OCI-LY7 (cell line): ENCODE measurements around the gene SMYD4. TPM values are rescaled to one million over a fixed set of nuclear protein-coding genes. Genes with fewer than 3 reads are reported as not detected.

Experiments used
- BruUV-seq: library from RNA; stranded (reverse); fragments of 400-500 nt; replicated peaks from 2 replicates; lab custom pipeline; 2021; lab: Mats Ljungman, UMichigan
- CTCF ChIA-PET: fragments of 300-600 bp; sonication (Branson Sonifier 250); formaldehyde crosslinking; loops from one replicate; lab custom pipeline; 2022; ENCODE audit warnings: antibody characterized with exemption; ENCODE audit not compliant: unreplicated experiment; lab: Charles Lee
- POLR2A ChIA-PET: fragments of 300-600 bp; sonication (Branson Sonifier 250); formaldehyde crosslinking; loops from one replicate; lab custom pipeline; 2022; ENCODE audit warnings: antibody characterized with exemption; lab: Charles Lee
- DNase-seq: peaks from one replicate; pipeline ENCODE4 v3.0.0-alpha.2; 2015; ENCODE audit warnings: low spot score
- H2AFZ ChIP-seq: fragments of 200-600 bp; sonication (generic), shearing (Covaris generic); 2 replicates; pipeline ENCODE4 v1.6.1; 2014; ENCODE audit warnings: mild to moderate bottlenecking, antibody characterized with exemption, low read length, moderate library complexity
- H3K27ac ChIP-seq: fragments of 200-600 bp; sonication (generic); 2 replicates; pipeline ENCODE4 v1.5.1; 2014; ENCODE audit warnings: mixed run types, low read depth, mild to moderate bottlenecking, moderate library complexity, low read length, inconsistent platforms; ENCODE audit not compliant: poor library complexity, severe bottlenecking
- H3K36me3 ChIP-seq: fragments of 200-600 bp; sonication (generic); 2 replicates; pipeline ENCODE4 v1.6.1; 2014; ENCODE audit warnings: mild to moderate bottlenecking, antibody characterized with exemption, low read length, moderate library complexity, mixed read lengths; ENCODE audit not compliant: insufficient read depth
- H3K4me1 ChIP-seq: fragments of 200-600 bp; sonication (generic); 2 replicates; pipeline ENCODE4 v1.5.1; 2014; ENCODE audit warnings: mild to moderate bottlenecking, low read length; ENCODE audit not compliant: insufficient read depth, poor library complexity, severe bottlenecking
- H3K4me2 ChIP-seq: fragments of 200-600 bp; sonication (generic); 2 replicates; pipeline ENCODE4 v1.6.1; 2014; ENCODE audit warnings: mild to moderate bottlenecking, low read length
- H3K4me3 ChIP-seq: fragments of 200-600 bp; sonication (generic); 2 replicates; pipeline ENCODE4 v1.5.1; 2014; ENCODE audit warnings: mild to moderate bottlenecking, low read depth, low read length; ENCODE audit not compliant: poor library complexity, severe bottlenecking
- H3K79me2 ChIP-seq: fragments of 200-600 bp; sonication (generic); 2 replicates; pipeline ENCODE4 v1.6.1; 2016; ENCODE audit warnings: low read depth, mild to moderate bottlenecking, low read length, moderate library complexity, mixed read lengths; ENCODE audit not compliant: insufficient read depth
- H3K9me2 ChIP-seq: fragments of 200-600 bp; sonication (generic); 2 replicates; pipeline ENCODE4 v1.6.1; 2016; ENCODE audit warnings: mild to moderate bottlenecking, low read length, mixed read lengths; ENCODE audit not compliant: insufficient read depth
- H3K9me3 ChIP-seq: fragments of 200-600 bp; sonication (generic); 2 replicates; pipeline ENCODE4 v1.6.1; 2014; ENCODE audit warnings: mild to moderate bottlenecking, mixed run types, low read length, mixed read lengths
- H4K20me1 ChIP-seq: fragments of 200-600 bp; sonication (generic); 2 replicates; pipeline ENCODE4 v1.6.1; 2014; ENCODE audit warnings: mild to moderate bottlenecking, antibody characterized with exemption, low read length, moderate library complexity, mixed read lengths; ENCODE audit not compliant: insufficient read depth
- CTCF ChIP-seq: fragments of 200-600 bp; sonication (generic); conservative IDR thresholded peaks from 2 replicates; pipeline ENCODE4 v1.5.1; 2014; ENCODE audit warnings: mild to moderate bottlenecking, antibody characterized with exemption, low read length, moderate library complexity, mixed read lengths
- EZH2phosphoT487 ChIP-seq: fragments of 200-600 bp; sonication (generic); IDR thresholded peaks from 2 replicates; pipeline ENCODE4 v1.6.1; 2018; ENCODE audit warnings: low read depth, borderline replicate concordance, mild to moderate bottlenecking, mixed run types, antibody characterized with exemption, low read length, moderate library complexity, mixed read lengths
- intact Hi-C: fragments of 100-400 bp; cut with micrococcal nuclease; formaldehyde crosslinking; loops from one replicate; pipeline ENCODE4 v1.10.0; 2022; ENCODE audit not compliant: unreplicated experiment
- total RNA-seq, 2 experiments: library from RNA; depleted of rRNA in 1 of 2; stranded (reverse); fragments of >200 nt in 1 of 2; shearing (Covaris generic) in 1 of 2; gene quantifications; 2 replicates each; pipeline ENCODE4 v1.2.3, GENCODE V29; 2014 to 2022

SMYD4 gene
- total RNA-seq, 2 experiments from 2014 or later: 27.5 to 33.5 TPM

GRCh38 chr17:1843947-1844346 lies 14.2 kb upstream of the SMYD4 start:
- H4K20me1 ChIP-seq: no peaks in the 10 kb centered on the region
- H3K9me2 ChIP-seq: no peaks in the 10 kb centered on the region
- no peak overlapping the region for H3K4me3 ChIP-seq
- no peaks in the 10 kb centered on the region for H3K4me1 ChIP-seq
- DNase-seq: no peak
- peaks cover 38% of the 10 kb centered on the region for H3K79me2 ChIP-seq
- H3K36me3 ChIP-seq: peaks cover 82% of the 10 kb centered on the region
- CTCF ChIA-PET: no interaction called here
- no peak overlapping the region for H3K27ac ChIP-seq
- H3K9me3 ChIP-seq: no peaks in the 10 kb centered on the region
- H3K4me2 ChIP-seq: no peak overlapping the region
- H2AFZ ChIP-seq: no peak overlapping the region
- intact Hi-C loops: no loop called here
- no TSS peak for BruUV-seq
- TF ChIP-seq EZH2phosphoT487: no peak
- no peak for TF ChIP-seq CTCF
- POLR2A ChIA-PET: interaction anchor here (1.6 kb wide), 1 partner anchor 9 kb away, joined by 4 read pairs; no protein-coding TSS in a partner anchor

- no peak for DNase-seq
- H3K27ac ChIP-seq: no peak overlapping the region
- H3K4me3 ChIP-seq: no peak overlapping the region
- POLR2A ChIA-PET: interaction anchor here (0.6 kb wide), 1 partner anchor 117 kb away, joined by 4 read pairs; no protein-coding TSS in a partner anchor
- BruUV-seq: no TSS peak
- TF ChIP-seq EZH2phosphoT487 (no peak), CTCF (no peak)
- H3K79me2 ChIP-seq: peaks cover 81% of the 10 kb centered on the region
- peaks cover 2% of the 10 kb centered on the region for H3K4me1 ChIP-seq
- H3K9me3 ChIP-seq: no peaks in the 10 kb centered on the region; the same call in 1 of the 2 replicates
- 0 out of 2 replicates have a peak, but pooled peaks cover under 1% of the 10 kb centered on the region for H4K20me1 ChIP-seq
- H3K4me2 ChIP-seq: no peak overlapping the region
- H2AFZ ChIP-seq: no peak overlapping the region
- CTCF ChIA-PET: no interaction called here
- no peaks in the 10 kb centered on the region for H3K9me2 ChIP-seq
- H3K36me3 ChIP-seq: peaks cover 78% of the 10 kb centered on the region
- intact Hi-C loops: no loop called here
These were observed 9.8 kb upstream of the SMYD4 start for GRCh38 chr17:1839516-1839915.
